Panc1 (cell line): ENCODE data around the gene HLA-G. TPM values are rescaled to one million over a fixed set of nuclear protein-coding genes. Genes with fewer than 3 reads are reported as not detected.

Experiments
- ATAC-seq: fragments of 200-7000 bp; cut with Tn5 transposase; 2 replicates; pipeline ENCODE4 v1.9.1; 2020; ENCODE audit warnings: mild to moderate bottlenecking, moderate library complexity
- BruUV-seq: library from RNA; stranded (reverse); fragments of 400-500 nt; replicated peaks from 2 replicates; lab custom pipeline; 2021; lab: Mats Ljungman, UMichigan
- CTCF ChIA-PET: fragments of 300-600 bp; sonication (Branson Sonifier 250); formaldehyde crosslinking; loops from one replicate; lab custom pipeline; 2022; ENCODE audit warnings: antibody characterized with exemption; lab: Charles Lee
- POLR2A ChIA-PET: fragments of 300-600 bp; sonication (Branson Sonifier 250); formaldehyde crosslinking; loops from one replicate; lab custom pipeline; 2022; ENCODE audit warnings: antibody characterized with exemption; lab: Charles Lee
- DNase-seq: peaks from one replicate; pipeline ENCODE4 v3.0.0-alpha.2; 2010; ENCODE audit warnings: low read depth, low spot score
- H3K27ac ChIP-seq: 2 replicates; pipeline ENCODE4 v1.5.1; 2011; ENCODE audit warnings: mild to moderate bottlenecking, low read length, inconsistent platforms
- H3K27me3 ChIP-seq: fragments of 200-500 bp; sonication (Bioruptor generic); 2 replicates; pipeline ENCODE4 v1.6.0; 2014; ENCODE audit warnings: low read length, inconsistent platforms; ENCODE audit not compliant: control insufficient read depth, insufficient read depth
- H3K36me3 ChIP-seq: fragments of 200-500 bp; sonication (Bioruptor generic); 2 replicates; pipeline ENCODE4 v1.5.1; 2014; ENCODE audit warnings: inconsistent platforms, mild to moderate bottlenecking, low read length, moderate library complexity; ENCODE audit not compliant: control insufficient read depth, insufficient read depth
- H3K4me1 ChIP-seq: 2 replicates; pipeline ENCODE4 v1.5.1; 2011; ENCODE audit warnings: inconsistent platforms, mild to moderate bottlenecking, low read length, moderate library complexity; ENCODE audit not compliant: control insufficient read depth, insufficient read depth
- H3K4me3 ChIP-seq, 2 experiments: 2 replicates each; pipeline ENCODE4 v1.5.1; 2011 to 2012; ENCODE audit warnings: low read depth in 2 of 2, low read length in 2 of 2, mild to moderate bottlenecking in 2 of 2, inconsistent platforms in 1 of 2, moderate library complexity in 1 of 2
- H3K9me3 ChIP-seq: fragments of 200-500 bp; sonication (Bioruptor generic); 2 replicates; pipeline ENCODE4 v1.5.1; 2014; ENCODE audit warnings: low read depth, mild to moderate bottlenecking, inconsistent platforms, low read length, moderate library complexity; ENCODE audit not compliant: control insufficient read depth, insufficient read depth
- POLR2AphosphoS5 ChIP-seq: IDR thresholded peaks from 2 replicates; pipeline ENCODE4 v1.6.1; 2012; ENCODE audit warnings: mild to moderate bottlenecking, low read depth, low read length, moderate library complexity
- REST ChIP-seq, 2 experiments: IDR thresholded peaks; 2 replicates each; pipeline ENCODE4 v1.6.1; 2011 to 2012; ENCODE audit warnings: low read depth in 2 of 2, control low read depth in 1 of 2, low read length in 1 of 2, mild to moderate bottlenecking in 1 of 2, moderate library complexity in 1 of 2; ENCODE audit not compliant: insufficient read depth in 1 of 2
- SIN3A ChIP-seq: IDR thresholded peaks from 2 replicates; pipeline ENCODE4 v1.6.1; 2012; ENCODE audit warnings: low read depth, mild to moderate bottlenecking, low read length, moderate library complexity, borderline replicate concordance; ENCODE audit not compliant: insufficient read depth
- TCF7L2 ChIP-seq: IDR thresholded peaks from 2 replicates; pipeline ENCODE4 v1.6.1; 2011; ENCODE audit warnings: mild to moderate bottlenecking, low read depth, low read length, inconsistent platforms
- in situ Hi-C: cut with HindIII; loops from 2 replicates; pipeline ENCODE4 v1.10.0; 2016; ENCODE audit warnings: low sequenced_read_pairs, low pct_unique_long_range_greater_than_20kb
- intact Hi-C: fragments of 100-400 bp; cut with micrococcal nuclease; formaldehyde crosslinking; loops from one replicate; pipeline ENCODE4 v1.10.0; 2022; ENCODE audit not compliant: unreplicated experiment
- total RNA-seq: library from RNA; stranded (reverse); gene quantifications from one replicate; pipeline ENCODE4 v1.2.1, GENCODE V29; 2021; ENCODE audit not compliant: unreplicated experiment
- TF ChIP-seq, protein P1 (sequence below): fragments of 450-650 bp; IDR thresholded peaks from 2 replicates; pipeline ENCODE4 v1.5.1; 2017; ENCODE audit warnings: mild to moderate bottlenecking

Gene HLA-G
- total RNA-seq, 1 experiment from 2014 or later = 0.62 TPM

DNA sequence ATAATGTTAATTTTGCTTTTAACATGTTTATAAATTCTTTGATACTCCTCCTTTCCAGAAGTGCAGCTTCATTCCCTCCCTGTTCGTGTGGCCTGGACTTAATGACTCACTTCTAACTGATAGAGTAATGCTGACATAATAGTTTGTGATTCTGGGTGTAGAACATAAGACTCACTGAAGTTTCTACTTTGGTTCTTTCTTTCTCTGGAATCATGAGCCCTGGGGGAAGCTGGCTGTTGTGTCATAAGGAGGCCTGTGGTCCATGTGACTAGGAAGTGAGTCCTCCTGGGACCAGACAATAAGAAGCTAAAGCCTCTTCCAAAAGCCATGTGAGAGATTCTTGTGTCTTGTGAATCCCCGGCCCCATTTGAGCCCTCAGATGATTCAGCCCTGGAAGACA is 30.5 kb upstream of the HLA-G start:
- Histone ChIP-seq H3K9me3 (no peaks in the 10 kb centered on the region), H3K27me3 (peaks cover 17% of the 10 kb centered on the region), H3K27ac (no peak overlapping the region), H3K4me1 (no peaks in the 10 kb centered on the region), H3K36me3 (no peaks in the 10 kb centered on the region), H3K4me3 (no peak overlapping the region)
- no TSS peak for BruUV-seq
- intact Hi-C loops (no loop called here), in situ Hi-C loops (no loop called here)
- DNase-seq (no peak), ATAC-seq (no peak)
- POLR2A ChIA-PET = no interaction called here
- CTCF ChIA-PET = no interaction called here
- TF ChIP-seq SIN3A (no peak), TCF7L2 (no peak), POLR2AphosphoS5 (no peak), REST (IDR thresholded peaks at IDR 0.05; ENCODE audit: insufficient read depth in 1 of 2, low read depth in 2 of 2, low read length in 1 of 2) (no peak)
- TF ChIP-seq, protein P1, sequence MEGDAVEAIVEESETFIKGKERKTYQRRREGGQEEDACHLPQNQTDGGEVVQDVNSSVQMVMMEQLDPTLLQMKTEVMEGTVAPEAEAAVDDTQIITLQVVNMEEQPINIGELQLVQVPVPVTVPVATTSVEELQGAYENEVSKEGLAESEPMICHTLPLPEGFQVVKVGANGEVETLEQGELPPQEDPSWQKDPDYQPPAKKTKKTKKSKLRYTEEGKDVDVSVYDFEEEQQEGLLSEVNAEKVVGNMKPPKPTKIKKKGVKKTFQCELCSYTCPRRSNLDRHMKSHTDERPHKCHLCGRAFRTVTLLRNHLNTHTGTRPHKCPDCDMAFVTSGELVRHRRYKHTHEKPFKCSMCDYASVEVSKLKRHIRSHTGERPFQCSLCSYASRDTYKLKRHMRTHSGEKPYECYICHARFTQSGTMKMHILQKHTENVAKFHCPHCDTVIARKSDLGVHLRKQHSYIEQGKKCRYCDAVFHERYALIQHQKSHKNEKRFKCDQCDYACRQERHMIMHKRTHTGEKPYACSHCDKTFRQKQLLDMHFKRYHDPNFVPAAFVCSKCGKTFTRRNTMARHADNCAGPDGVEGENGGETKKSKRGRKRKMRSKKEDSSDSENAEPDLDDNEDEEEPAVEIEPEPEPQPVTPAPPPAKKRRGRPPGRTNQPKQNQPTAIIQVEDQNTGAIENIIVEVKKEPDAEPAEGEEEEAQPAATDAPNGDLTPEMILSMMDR = no peak

GRCh38 chr6:29797966-29798365 is 29.7 kb upstream of the HLA-G start:
- no peak for ATAC-seq
- no peaks in the 10 kb centered on the region for H3K36me3 ChIP-seq
- H3K27ac ChIP-seq = no peak overlapping the region
- in situ Hi-C loops (no loop called here), intact Hi-C loops (no loop called here)
- ChIA-PET CTCF (no interaction called here), POLR2A (no interaction called here)
- no TSS peak for BruUV-seq
- H3K9me3 ChIP-seq = no peaks in the 10 kb centered on the region
- TF ChIP-seq POLR2AphosphoS5 (no peak), REST (IDR thresholded peaks at IDR 0.05; ENCODE audit: insufficient read depth in 1 of 2, low read depth in 2 of 2, low read length in 1 of 2) (no peak), SIN3A (no peak), TCF7L2 (no peak)
- TF ChIP-seq, protein P1 = no peak
- H3K4me1 ChIP-seq = no peaks in the 10 kb centered on the region
- peaks cover 17% of the 10 kb centered on the region for H3K27me3 ChIP-seq
- H3K4me3 ChIP-seq = no peak overlapping the region
- DNase-seq = no peak
